Stimulated activated CD4-positive, alpha-beta T cell treated with anti-CD3 and anti-CD28 coated beads, TNF-alpha, amount 100 ng/mL, for 48 hours (primary cell): Measurements from ENCODE around the gene COL5A1.
"Not testable (repeated sequence)": the region's sequence is repeated elsewhere in the genome, so short reads cannot be mapped to it uniquely, and the experiment has no call there.

Experiments
- DNase-seq, 3 donors: peaks; one replicate each; pipeline ENCODE4 v3.0.0-alpha.2; 2020; ENCODE audit warnings: low read depth in 3 of 3

Gene COL5A1

GRCh38 chr9:134676886-134677285, 35.3 kb downstream of the COL5A1 start:
- DNase-seq, result no peak

- no peak for DNase-seq
Observed at GRCh38 chr9:134677743-134678142, 36.1 kb downstream of the COL5A1 start.

- no peak for DNase-seq
Observed at GRCh38 chr9:134678206-134678605, 36.6 kb downstream of the COL5A1 start.

DNA sequence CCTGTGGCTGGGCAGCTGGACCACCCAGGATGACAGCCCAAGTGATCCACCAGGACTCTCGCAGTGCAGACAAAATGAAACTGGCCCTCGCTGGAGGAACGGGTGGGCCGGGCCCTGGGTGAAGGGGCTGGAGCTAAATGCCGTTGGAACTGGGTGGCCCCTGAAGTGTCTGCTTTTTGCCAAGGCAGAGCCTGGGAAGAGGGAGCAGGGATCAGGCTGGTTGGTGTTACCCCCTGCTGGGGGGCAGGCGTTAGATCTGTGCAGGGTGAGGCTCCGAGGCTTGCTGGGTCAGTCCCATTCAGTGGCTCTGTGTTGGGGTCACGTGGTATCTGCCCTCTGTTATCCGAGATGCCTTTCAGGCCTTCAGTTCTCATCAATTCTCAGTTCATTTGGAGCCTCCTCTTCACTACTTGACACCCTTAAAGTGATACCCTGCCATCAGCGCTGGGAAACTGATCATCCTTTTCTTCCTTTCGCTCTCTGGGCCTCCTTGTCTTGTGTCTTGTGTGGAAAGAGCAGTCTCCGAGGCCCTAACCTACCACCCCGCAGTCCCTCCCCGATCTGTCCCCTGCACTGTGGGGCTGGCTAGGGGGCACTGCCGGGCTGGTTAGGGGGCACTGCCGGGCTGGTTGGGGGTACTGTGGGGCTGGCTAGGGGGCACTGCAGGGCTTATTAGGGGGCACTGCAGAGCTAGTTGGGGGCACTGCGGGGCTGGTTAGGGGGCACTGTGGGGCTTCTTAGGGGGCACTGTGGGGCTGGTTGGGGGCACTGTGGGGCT, 37.3 kb downstream of the COL5A1 start:
- DNase-seq, result no peak

DNA sequence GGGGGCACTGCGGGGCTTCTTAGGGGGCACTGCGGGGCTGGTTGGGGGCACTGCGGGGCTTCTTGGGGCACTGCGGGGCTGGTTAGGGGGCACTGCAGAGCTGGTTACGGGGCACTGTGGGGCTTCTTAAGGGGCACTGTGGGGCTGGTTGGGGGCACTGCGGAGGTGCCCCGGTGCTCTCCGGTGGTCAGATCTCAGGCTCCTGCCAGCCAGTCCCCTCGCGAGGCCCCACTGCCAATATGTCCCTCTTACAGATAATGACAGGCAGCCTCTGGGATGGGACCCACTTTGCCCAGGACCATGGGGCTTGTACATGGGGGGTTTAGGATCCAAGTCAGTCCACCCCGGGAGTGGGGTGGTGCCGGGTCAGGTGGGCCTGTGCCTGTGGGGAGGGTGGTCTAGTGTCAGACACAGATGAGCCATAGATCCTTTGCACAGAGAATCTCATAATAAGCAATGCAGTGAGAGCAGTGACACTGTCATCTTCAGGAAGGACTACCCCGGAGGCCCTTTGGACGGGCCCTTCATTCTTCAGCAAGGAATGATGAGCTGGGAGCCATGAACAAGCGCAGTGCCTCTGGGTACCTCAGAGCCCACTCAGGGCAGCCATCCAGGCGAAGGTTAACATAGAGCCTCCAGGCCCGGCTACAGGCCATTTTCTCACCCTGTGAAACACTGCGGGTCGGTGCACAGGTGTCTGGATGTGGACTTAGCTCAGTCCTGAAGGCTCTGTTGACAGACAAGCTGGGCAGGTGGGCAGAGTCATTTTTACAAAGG, 38.2 kb downstream of the COL5A1 start:
- no peak for DNase-seq

DNA sequence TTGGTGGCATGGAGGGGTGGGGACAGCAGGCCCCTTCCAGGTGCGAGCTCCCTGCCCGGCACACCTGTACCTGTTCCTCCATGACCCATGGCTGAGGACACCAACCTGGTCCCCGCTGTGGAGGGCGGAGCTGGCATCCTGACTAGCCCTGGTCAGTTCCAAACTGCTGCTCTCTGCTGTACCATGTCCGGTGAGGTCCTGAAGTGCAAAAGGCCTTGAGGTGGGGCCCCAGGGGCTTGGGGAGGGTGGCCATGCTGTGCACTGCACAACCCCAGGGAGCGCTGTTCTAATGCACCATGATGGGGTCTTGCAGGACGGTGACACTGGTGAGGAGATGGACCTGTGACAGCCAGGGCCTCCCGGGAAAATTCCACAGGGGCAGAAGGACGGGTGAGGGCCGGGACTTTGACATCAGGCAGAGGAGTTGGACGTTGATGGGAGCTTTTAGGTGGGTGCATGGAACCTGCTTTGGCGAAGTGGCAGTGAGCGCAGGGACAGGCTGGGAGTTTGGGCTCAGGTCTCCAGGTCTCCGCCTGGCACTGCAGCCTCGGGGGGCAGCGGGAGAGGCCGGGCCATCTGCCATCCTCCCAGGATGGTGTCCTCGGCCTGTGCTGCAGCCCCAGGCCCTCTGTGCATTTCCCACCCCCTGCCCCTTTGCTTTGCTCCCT, 38.9 kb downstream of the COL5A1 start:
- DNase-seq, result no peak

- no peak for DNase-seq
Observed at GRCh38 chr9:134681061-134681661, 39.6 kb downstream of the COL5A1 start.

- DNase-seq, result no peak
Observed at GRCh38 chr9:134682026-134682425, 40.4 kb downstream of the COL5A1 start.

DNA sequence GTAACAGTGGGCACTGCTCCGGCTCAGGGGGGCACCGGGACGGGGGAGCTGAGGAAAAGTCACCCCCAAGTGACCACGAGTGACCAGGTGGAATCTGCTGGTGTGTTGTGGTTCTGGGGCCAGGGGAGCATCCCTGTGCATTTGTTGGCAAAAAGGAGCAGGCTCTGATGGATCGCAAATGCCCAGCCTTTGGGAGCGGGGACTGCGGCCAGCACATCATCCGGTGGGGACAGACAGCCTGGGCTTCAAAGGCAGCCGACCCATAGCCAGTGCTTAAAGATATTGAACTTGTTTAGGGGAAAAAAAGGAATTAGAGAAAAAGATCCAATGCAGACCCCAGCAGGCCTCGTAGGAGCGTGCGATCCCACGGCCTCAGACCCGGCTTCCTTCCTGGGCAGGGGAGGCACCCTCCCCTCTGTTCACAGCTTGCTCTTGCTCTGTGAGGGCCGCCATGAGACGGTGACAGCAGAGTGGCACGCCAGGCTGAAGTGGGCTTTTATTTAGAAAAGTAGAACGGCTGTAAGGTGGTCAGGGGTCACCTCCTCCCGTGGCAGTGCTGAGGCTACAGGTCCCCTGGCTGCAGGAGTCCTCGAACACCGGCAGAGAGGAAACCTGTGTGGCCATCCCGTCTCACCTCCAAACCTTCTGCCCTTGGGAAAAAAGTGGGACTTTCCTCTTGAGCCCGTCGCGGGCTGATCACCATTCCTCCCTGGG, 41.2 kb downstream of the COL5A1 start:
- DNase-seq, result no peak

- no peak for DNase-seq
Observed at GRCh38 chr9:134683714-134684374, 42.2 kb downstream of the COL5A1 start.

DNA sequence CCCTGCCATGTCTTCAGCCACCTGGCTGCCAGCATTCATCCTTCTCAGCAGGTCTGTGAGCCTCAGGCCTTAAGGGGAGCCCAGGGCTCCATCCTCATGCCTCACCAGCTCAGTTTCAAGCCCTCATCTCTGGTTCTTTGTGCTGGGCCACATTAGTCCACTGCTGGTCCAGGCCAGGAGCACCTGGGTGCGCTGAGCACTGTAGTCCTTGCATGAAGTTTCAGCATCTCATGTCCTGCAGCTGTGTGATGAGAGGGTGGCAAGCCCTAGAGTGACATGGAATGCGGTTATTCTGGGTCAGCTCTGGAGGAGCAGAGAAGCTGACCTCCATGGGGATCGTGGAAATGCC, 42.7 kb downstream of the COL5A1 start:
- no peak for DNase-seq

DNA sequence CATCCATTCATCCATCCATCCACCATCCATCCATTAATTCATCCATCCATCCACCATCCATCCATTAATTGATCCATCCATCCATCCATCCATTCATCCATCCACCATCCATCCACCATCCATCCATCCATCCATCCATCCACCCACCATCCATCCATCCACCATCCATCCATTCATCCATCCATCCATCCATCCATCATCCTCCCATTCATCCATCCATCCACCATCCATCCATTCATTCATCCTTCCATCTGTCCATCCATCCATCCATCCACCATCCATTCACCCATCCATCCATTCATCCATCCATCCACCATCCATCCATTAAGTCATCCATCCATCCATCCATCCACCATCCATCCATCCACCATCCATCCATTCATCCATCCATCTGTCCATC, 43.3 kb downstream of the COL5A1 start:
- DNase-seq, result not testable (repeated sequence)

GRCh38 chr9:134685784-134686183, 44.2 kb downstream of the COL5A1 start:
- no peak for DNase-seq

- no peak for DNase-seq
Observed at GRCh38 chr9:134686896-134687295, 45.3 kb downstream of the COL5A1 start.

DNA sequence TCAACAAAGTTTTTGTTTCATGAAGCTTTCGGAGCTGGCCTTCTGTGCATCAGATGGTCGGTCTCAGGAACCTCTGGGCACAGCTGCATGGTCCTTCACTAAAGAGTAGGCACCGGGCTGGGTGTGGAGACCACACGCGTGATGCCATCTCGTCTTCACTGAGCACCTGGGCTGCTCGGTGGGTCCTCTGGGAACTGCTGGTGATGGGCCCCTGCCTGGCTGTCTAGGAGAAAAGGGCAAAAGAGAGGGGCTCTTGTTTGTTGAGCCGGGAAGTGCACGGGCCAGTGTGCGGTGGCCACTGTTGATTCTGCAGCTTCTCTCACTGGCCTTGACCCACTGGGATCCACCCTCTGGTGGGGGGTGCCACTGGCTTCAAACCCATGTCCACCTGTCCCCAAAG, 46.0 kb downstream of the COL5A1 start:
- no peak for DNase-seq

DNA sequence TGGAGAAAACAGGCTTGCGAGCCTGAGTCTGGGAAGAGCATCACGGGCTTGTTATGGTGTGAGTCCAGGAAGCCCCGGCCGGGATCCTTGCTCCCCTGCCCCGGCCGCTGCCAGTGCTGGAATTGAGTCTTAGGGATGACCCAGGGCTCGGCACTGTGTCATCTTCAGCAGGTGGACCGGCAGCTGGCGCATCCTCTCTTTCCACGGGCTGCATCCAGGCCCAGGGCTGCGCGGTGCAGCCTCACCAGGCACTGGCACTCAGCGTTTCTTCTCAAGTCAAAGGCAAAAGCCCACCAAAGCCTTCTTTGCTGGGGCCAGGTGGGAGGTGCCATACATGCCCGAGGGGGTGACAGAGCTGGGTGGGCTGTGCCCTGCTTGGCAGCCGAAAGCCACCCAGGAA, 46.6 kb downstream of the COL5A1 start:
- DNase-seq, result no peak

DNA sequence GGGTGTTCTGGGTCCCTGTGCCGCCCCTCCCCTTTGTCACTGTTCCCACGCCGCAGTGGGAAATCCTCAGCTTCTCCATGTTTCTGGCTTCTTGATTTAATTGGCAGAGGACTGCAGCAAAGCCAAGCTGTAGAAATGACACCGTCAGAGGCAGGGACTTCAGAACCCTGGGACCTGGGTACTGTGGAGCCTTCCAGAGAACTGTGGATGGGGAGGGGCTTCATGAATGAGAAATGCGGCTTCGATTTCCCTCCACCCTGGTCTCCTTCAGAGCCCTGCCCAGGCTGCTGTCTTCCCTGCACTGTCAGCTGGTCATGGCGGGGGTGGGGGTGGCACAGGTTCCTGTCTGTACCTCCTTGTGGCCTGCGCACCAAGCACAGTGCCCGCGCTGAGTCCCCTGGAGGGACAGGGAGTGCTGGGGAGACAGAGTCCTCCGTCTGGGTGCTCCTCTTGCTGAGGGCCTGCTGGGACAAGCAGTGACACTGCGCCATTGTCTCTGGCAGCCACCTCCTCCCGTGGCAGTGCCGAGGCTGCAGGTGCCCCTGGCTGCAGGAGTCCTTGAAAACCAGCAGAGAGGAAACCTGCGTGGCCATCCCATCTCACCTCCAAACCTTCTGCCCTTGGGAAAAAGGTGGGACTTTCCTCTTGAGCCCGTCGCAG, 47.2 kb downstream of the COL5A1 start:
- no peak for DNase-seq

DNA sequence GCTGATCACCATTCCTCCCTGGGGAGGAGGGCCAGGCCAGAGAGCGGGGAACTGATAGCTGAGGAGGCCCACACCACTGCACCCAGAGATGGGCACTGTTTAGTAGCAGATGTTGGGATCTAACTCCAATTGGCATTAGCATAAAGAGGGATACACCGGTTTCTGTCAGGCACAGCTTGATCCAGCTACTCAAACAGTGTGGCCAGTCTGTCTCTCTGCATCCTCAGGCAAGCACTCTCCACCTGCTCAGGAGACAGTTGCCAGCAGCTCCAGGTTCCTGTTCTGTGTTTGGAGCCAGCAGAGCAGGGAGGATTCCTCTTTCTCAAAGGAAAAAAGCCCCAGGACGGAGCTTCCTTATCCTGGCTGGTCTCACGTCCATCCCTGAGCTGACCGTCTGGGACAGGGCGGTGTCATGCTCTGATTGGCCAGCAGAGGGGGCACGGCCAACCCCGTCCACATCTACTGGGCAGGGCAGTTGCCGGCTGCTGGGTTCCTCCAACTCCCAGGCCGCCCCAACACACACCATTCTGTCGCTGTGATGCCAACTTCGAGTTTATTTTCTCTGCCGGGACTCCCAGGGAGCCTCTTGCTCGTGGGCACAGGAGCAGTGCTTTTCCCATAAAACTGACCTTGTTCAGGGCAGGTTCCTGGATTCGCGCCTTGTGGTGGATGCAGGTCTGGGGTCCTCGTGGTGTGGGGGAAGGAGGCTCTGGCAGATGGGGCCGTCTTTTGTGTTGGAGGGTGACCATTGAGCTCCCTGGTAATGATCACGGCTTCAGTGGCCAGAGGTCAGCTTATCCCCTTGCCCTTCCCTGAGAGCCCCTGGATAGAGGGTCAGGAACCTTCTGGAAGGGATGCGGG, 47.9 kb downstream of the COL5A1 start:
- DNase-seq, result peak in 1 of 3 donors; percentile 14

DNA sequence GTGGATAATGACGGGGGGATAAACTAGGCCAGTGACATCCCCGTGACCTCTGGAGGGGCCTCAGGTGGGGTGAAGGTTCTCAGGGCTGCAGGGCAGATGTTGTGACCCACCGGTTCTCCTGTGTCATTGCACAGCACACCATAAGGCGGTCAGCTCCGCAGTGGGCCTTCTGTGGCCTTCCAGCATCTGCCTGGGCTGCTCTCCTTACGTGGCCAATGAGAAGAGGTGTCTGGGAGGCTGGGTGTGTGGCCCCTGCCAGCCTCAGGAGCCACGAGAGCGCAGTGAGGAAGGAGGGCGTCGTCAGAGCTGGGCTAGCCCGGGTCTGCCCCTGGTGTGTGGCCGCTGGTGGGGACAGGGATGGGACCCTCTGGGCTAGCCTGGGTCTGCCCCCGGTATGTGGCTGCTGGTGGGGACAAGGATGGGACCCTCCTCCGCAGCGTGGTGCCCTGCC, 48.7 kb downstream of the COL5A1 start:
- DNase-seq, result no peak
